GM12878 (cell line): ENCODE data around the gene SESN3.

Experiments used
- ATF2 ChIP-seq: IDR thresholded peaks from 2 replicates; pipeline ENCODE4 v1.6.1; 2012; ENCODE audit warnings: low read length, inconsistent platforms
- CHD2 ChIP-seq: IDR thresholded peaks from 2 replicates; pipeline ENCODE4 v1.6.1; 2011; ENCODE audit warnings: low read depth, low read length, improper control_type of control experiment, borderline replicate concordance
- CHD4 ChIP-seq: fragments of 200-600 bp; sonication (generic); IDR thresholded peaks from 2 replicates; pipeline ENCODE4 v1.6.1; 2016; ENCODE audit warnings: mild to moderate bottlenecking
- CTCF ChIP-seq, 3 experiments: IDR thresholded peaks in 2 of 3; conservative IDR thresholded peaks in 1 of 3; 2 replicates each; pipeline ENCODE4 v1.5.1; 2011; ENCODE audit warnings: low read depth in 3 of 3, low read length in 3 of 3, mild to moderate bottlenecking in 3 of 3, control low read depth in 2 of 3, moderate library complexity in 2 of 3, inconsistent platforms in 1 of 3, mixed read lengths in 1 of 3; ENCODE audit not compliant: control insufficient read depth in 2 of 3, insufficient read depth in 1 of 3; ENCODE audit errors: extremely low read depth in 1 of 3
- HDAC2 ChIP-seq: fragments of 200-600 bp; sonication (generic); IDR thresholded peaks from 2 replicates; pipeline ENCODE4 v1.6.1; 2017
- JUNB ChIP-seq: IDR thresholded peaks from 2 replicates; pipeline ENCODE4 v1.6.1; 2016; ENCODE audit warnings: antibody characterized with exemption, mild to moderate bottlenecking
- POLR2AphosphoS5 ChIP-seq: IDR thresholded peaks from 2 replicates; pipeline ENCODE4 v1.6.1; 2011; ENCODE audit warnings: mild to moderate bottlenecking, low read length, inconsistent platforms
- RAD21 ChIP-seq: IDR thresholded peaks from 2 replicates; pipeline ENCODE4 v1.6.1; 2011; ENCODE audit warnings: mild to moderate bottlenecking, low read depth, low read length, moderate library complexity; ENCODE audit not compliant: insufficient read depth
- SREBF2 ChIP-seq: IDR thresholded peaks from 2 replicates; pipeline ENCODE4 v1.6.1; 2012; ENCODE audit warnings: mild to moderate bottlenecking, low read length

GRCh38 chr11:95231881-95232605, 1.0 kb upstream of the SESN3 start:
- TF ChIP-seq JUNB (no peak; the same call in 1 of the 2 replicates), CHD4 (no peak), POLR2AphosphoS5 (no peak), CTCF (IDR thresholded peaks at IDR 0.05 in 2 of 3, conservative IDR thresholded peaks at IDR 0.05 in 1 of 3; ENCODE audit: control insufficient read depth in 2 of 3, extremely low read depth in 1 of 3, insufficient read depth in 1 of 3, low read depth in 3 of 3, low read length in 3 of 3) (no peak), HDAC2 (no peak), ATF2 (peak; percentile 69; the same call in 1 of the 2 replicates), CHD2 (no peak), RAD21 (peak; percentile 18; the same call in 1 of the 2 replicates), SREBF2 (no peak)
